Nephron progenitor cell (in vitro differentiated cells): ENCODE results near the gene SPATA16.

ENCODE experiments used
- DNase-seq: peaks from one replicate; pipeline ENCODE4 v3.0.0; 2021
- H3K27ac Mint-ChIP-seq: 2 replicates; pipeline ENCODE4 v1.8.0; 2021; ENCODE audit warnings: mild to moderate bottlenecking, moderate library complexity, mixed read lengths
- H3K27me3 Mint-ChIP-seq: 2 replicates; pipeline ENCODE4 v1.8.0; 2021; ENCODE audit warnings: mild to moderate bottlenecking, low read depth, mixed read lengths; ENCODE audit not compliant: poor library complexity
- H3K36me3 Mint-ChIP-seq: 2 replicates; pipeline ENCODE4 v1.8.0; 2021; ENCODE audit warnings: low read depth, mixed read lengths
- H3K4me1 Mint-ChIP-seq: 2 replicates; pipeline ENCODE4 v1.8.0; 2021; ENCODE audit warnings: mixed read lengths
- H3K4me3 Mint-ChIP-seq: 2 replicates; pipeline ENCODE4 v1.8.0; 2021; ENCODE audit warnings: mild to moderate bottlenecking, moderate library complexity, mixed read lengths
- H3K9me3 Mint-ChIP-seq: 2 replicates; pipeline ENCODE4 v1.8.0; 2021; ENCODE audit warnings: mild to moderate bottlenecking, moderate library complexity, mixed read lengths
- TF ChIP-seq, protein P1 (sequence below): fragments of 200-600 bp; sonication (generic); IDR thresholded peaks from 2 replicates; pipeline ENCODE4 v1.5.0; 2021; ENCODE audit warnings: antibody characterized with exemption

Gene SPATA16

DNA sequence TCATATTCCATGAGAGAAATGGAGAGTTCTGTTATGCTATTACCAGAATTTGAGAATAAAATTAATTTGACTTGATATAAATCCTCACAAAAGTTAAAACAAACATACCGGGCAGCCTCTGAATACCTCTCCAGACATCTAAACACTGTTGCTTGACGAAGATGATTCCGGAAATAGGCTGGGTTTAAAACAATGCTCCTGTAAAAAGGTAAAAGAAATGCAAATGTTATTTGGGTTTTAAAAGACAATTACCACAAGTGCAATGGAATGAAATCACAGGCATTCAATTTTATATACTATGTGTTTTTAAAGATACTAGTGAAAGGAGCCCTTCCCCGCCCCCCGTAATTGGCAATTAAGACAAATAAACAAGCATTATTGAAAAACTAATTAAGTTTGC is 121.7 kb downstream of the SPATA16 start:
- no peak overlapping the region for H3K4me3 Mint-ChIP-seq
- no peaks in the 10 kb centered on the region for H3K9me3 Mint-ChIP-seq
- H3K4me1 Mint-ChIP-seq: no peaks in the 10 kb centered on the region
- no peaks in the 10 kb centered on the region for H3K36me3 Mint-ChIP-seq
- H3K27me3 Mint-ChIP-seq: no peaks in the 10 kb centered on the region
- no peak for DNase-seq
- no peak overlapping the region for H3K27ac Mint-ChIP-seq
- TF ChIP-seq, protein P1, sequence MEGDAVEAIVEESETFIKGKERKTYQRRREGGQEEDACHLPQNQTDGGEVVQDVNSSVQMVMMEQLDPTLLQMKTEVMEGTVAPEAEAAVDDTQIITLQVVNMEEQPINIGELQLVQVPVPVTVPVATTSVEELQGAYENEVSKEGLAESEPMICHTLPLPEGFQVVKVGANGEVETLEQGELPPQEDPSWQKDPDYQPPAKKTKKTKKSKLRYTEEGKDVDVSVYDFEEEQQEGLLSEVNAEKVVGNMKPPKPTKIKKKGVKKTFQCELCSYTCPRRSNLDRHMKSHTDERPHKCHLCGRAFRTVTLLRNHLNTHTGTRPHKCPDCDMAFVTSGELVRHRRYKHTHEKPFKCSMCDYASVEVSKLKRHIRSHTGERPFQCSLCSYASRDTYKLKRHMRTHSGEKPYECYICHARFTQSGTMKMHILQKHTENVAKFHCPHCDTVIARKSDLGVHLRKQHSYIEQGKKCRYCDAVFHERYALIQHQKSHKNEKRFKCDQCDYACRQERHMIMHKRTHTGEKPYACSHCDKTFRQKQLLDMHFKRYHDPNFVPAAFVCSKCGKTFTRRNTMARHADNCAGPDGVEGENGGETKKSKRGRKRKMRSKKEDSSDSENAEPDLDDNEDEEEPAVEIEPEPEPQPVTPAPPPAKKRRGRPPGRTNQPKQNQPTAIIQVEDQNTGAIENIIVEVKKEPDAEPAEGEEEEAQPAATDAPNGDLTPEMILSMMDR: no peak

DNA sequence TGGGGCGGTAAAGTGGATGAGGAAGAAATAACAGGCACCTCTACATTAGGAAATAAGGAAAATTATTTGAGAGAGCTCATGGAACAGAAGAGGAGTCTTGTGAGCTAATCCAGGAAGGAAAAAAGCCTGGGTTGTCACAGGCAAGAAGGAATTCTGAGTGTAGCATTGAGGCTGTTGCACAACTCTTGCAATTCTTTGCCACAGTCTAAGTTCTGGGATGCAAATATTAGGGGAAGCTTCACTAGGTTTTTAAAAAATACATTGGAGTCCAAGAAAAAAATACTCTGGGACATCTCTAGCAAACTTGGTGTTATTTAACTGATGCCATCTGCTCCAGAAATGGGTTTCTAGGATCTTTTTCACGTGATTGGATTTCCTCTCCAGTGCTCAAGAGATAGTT is 122.3 kb downstream of the SPATA16 start:
- TF ChIP-seq, protein P1: no peak
- H3K9me3 Mint-ChIP-seq: no peaks in the 10 kb centered on the region
- DNase-seq: no peak
- H3K36me3 Mint-ChIP-seq: no peaks in the 10 kb centered on the region
- no peak overlapping the region for H3K27ac Mint-ChIP-seq
- H3K4me3 Mint-ChIP-seq: no peak overlapping the region
- no peaks in the 10 kb centered on the region for H3K4me1 Mint-ChIP-seq
- H3K27me3 Mint-ChIP-seq: no peaks in the 10 kb centered on the region

DNA sequence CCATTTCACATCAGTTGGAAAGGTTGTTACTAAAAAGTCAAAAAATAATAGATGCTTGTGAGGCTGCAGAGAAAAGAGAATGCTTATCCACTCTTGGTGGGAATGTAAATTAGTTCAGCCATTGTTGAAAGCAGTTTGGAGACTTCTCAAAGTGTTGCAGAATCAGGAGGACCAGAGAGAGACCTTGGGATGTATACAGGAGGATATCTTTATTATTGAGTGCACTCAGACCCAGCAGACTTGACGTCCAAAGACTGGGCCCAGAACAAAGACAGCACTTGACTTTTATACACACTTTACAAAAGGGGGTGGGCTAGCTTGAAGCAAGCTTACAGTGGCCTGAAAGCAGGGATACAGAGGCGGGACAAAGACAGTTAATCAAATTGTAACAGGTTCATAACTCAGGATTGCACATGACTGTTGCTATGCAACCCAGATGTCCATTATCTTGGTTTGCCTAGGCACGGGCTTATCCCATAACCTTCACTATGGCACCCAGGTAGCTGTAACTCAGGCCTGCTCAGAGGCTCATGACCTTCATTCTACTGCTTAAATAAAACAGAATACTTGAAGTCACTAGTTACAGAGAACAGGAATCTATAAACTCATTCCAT is 127.7 kb downstream of the SPATA16 start:
- Mint-ChIP-seq H3K27ac (no peak overlapping the region), H3K36me3 (no peaks in the 10 kb centered on the region), H3K4me1 (no peaks in the 10 kb centered on the region), H3K4me3 (no peak overlapping the region), H3K9me3 (no peaks in the 10 kb centered on the region), H3K27me3 (peaks cover 2% of the 10 kb centered on the region)
- DNase-seq: no peak
- TF ChIP-seq, protein P1: no peak

DNA sequence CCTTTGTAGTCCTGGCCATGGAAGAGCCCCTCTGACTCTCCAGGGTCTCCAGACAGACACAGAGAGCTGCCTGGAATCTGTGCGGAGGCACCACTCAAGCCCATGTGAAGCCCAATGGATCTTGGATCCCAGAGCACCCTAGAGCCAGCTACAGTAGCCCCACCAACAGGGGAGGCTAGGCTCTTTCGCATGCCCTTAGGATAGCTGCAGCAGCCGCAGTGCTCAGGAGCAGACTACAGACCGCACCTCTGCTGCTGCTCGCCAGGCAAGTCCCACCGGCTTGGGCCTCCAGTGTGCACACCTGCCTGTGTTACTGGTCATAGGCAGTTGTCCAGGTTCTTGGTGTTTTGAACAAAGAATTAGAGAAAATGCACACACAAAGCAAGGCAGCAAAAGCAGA is 131.6 kb downstream of the SPATA16 start:
- Mint-ChIP-seq H3K4me3 (no peak overlapping the region), H3K27ac (no peak overlapping the region), H3K27me3 (peaks cover 2% of the 10 kb centered on the region), H3K9me3 (no peaks in the 10 kb centered on the region), H3K4me1 (no peaks in the 10 kb centered on the region), H3K36me3 (no peaks in the 10 kb centered on the region)
- DNase-seq: no peak
- TF ChIP-seq, protein P1: no peak

DNA sequence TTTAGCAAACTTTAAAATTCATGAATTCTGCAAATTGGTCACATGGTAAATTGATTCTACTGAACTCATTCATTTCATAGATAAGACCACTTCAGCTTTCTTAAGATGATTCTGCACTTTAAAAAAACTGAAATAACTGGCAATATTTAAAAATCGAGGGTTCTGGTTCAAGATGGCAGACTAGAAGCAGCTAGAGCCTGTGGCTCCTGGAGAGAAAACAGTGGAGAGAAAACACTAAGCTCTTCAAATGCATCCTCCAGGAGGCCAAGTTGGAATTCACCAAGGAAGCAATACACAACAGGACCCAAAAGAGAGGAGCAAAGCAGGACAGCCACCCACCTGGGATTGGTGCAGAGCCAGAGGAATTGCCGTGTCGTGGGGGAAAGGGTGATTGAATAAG is 132.1 kb downstream of the SPATA16 start:
- Mint-ChIP-seq H3K9me3 (no peaks in the 10 kb centered on the region), H3K27ac (no peak overlapping the region), H3K27me3 (peaks cover 2% of the 10 kb centered on the region)

More for the DNA sequence above, 132.1 kb downstream of the SPATA16 start:
- DNase-seq: no peak
- Mint-ChIP-seq H3K4me3 (no peak overlapping the region), H3K4me1 (no peaks in the 10 kb centered on the region), H3K36me3 (no peaks in the 10 kb centered on the region)
- TF ChIP-seq, protein P1: no peak
